ENCODE measurements around the gene CTDSP2. TPM values are rescaled to one million over a fixed set of nuclear protein-coding genes. Genes with fewer than 3 reads are reported as not detected.

The CTDSP2 gene, protein sequence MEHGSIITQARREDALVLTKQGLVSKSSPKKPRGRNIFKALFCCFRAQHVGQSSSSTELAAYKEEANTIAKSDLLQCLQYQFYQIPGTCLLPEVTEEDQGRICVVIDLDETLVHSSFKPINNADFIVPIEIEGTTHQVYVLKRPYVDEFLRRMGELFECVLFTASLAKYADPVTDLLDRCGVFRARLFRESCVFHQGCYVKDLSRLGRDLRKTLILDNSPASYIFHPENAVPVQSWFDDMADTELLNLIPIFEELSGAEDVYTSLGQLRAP
- total RNA-seq (100 to 1,000 TPM; 258 to 262 TPM), polyA plus RNA-seq (10 to 100 TPM; 51.4 to 81.2 (median 71.5) TPM), total RNA-seq (61.4 to 360 (median 149) reads per million in 6 experiments)

DNA sequence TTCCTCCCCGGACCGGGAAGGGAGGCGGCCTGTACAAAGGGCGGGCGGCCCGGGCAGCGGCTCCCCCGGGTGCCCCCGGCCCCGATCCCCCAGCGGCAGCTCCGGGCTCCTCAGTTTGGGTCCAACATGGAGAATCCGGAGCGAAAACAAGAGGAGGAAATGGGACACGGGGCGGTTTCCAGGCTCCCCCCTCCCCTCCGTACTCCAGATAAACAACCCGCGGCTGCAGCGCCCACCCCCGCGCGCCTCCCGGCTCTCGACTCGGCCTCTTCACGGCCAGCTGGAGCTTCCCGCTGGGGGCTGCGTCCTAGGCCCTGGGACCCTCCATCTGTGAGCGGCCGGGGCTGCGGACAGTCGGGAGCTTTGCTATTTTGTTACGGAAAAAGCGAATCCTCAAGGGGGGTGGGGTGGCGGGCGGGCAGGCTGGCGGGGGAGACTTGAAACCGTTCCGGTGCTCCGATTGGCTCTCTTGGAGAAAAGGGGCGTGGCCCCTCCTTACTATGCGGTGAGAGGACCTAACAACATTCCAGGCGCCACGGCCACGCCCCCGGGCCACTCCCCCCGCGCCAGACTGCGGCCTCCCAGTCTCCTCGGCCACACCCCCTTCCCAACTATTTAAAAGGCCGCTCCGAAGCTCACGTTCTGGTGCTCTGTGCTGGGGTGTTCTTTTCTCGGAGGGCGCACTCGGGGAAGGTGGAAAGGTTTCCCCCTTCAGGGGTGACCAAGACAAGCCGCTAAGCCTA is at the start of gene CTDSP2:
CTDSP2 (minus strand) TSS at position 153 of the 743 bp plus-strand sequence. CDS start 294 bp downstream, outside the sequence.
- peak; percentile 39 to 41 for ATAC-seq

DNA sequence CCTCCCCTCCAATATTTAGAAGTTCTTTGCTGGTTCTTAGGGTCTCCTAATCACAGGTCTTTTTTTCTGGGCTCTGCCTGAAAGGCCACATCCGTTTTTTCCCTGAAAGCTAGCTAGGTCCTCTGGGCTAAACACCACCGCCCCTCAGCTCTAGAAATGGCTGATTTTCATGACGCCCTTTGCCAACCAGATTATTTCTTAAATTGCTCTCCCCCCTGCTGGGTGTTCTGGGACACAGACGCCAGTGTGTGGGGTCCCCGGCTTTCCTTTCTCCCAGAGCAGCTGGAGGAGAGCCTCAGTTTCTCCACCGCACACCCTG is 49.5 kb upstream of the CTDSP2 start:
- Mint-ChIP-seq H3K4me1 (peaks cover 32 to 56% (median 53%) of the 10 kb centered on the region in 4 donors), H3K4me3 (peak overlapping the region; percentile 65 to 84 (median 78)), H3K36me3 (no peaks in the 10 kb centered on the region), H3K9me3 (no peaks in the 10 kb centered on the region), H3K27ac (peak overlapping the region in 8 of 10 donors; percentile 72 to 90 (median 77)), H3K27me3 (peaks cover 0 to 6% (median 0%) of the 10 kb centered on the region in 5 donors)
- DNase-seq (peak in 2 of 10 donors; percentile 20 to 24), ATAC-seq (no peak)
- POLR2A ChIA-PET: interaction anchor here (0.9 to 3.6 kb wide), 5 partner anchors 31 to 131 kb away, joined by 3 to 28 read pairs (median 6); partner anchors contain the start of genes AVIL and CTDSP2

More for the DNA sequence above, at the start of gene CTDSP2:
- Mint-ChIP-seq H3K9me3 (no peaks in the 10 kb centered on the region), H3K4me3 (peak within 1 kb of the TSS; percentile 82 to 96 (median 86)), H3K36me3 (peaks cover 0 to 5% (median 0%) of the 10 kb centered on the region in 3 donors), H3K27ac (peak within 1 kb of the TSS; percentile 89 to 99 (median 90)), H3K4me1 (peaks cover 30 to 52% (median 45%) of the 10 kb centered on the region in 4 donors), H3K27me3 (peaks cover 0 to 5% (median 0%) of the 10 kb centered on the region in 5 donors)
- DNase-seq: peak; percentile 71 to 95 (median 81)
- POLR2A ChIA-PET: interaction anchor here (0.7 to 7.2 kb wide), 19 partner anchors 10 to 326 kb away, joined by 3 to 84 read pairs (median 5); partner anchors contain the start of genes ATP23, AVIL, CDK4 and DDIT3

DNA sequence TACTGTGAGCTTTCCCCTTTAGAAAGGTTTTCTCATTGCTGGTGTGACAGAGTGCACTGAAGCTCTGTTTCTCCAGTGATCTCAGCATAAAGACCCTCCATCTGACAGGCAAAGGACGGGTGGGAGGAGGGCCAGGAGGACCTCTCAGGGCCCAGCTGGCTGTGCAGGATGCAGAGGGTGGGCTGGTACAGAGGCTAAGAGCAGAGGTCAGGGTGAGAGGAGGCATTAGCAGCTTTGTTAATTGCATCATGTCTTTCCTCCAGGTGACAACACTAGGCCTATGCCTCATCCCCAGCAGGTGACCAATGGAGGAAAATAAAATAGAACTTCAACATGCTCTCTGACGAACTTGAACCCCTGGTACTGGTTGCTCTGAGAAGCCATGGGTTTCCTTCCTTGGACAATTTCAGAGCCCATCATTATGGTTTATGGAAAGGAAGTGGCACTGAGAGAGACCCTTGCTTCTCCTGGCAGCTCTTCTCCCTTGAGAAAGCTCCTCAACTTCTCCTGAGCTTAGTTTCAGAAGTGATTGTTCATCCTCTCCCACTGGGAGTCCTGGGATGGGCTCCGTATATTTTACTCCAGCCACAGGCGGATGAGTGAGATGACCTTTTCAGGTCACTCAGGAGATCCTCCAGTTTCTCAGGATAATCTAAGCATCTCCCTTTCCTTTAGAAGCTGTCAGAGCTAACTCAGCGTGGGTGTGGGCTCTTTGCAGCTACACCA is 49.0 kb upstream of the CTDSP2 start:
- H3K9me3 Mint-ChIP-seq: no peaks in the 10 kb centered on the region
- peaks cover 0 to 6% (median 0%) of the 10 kb centered on the region in 5 donors for H3K27me3 Mint-ChIP-seq
- DNase-seq: no peak
- no peak for ATAC-seq
- POLR2A ChIA-PET: interaction anchor here (1.3 to 3.6 kb wide), 5 partner anchors 30 to 114 kb away, joined by 5 to 28 read pairs (median 6); partner anchors contain the start of genes AVIL and CTDSP2
- peak overlapping the region; percentile 65 to 84 (median 78) for H3K4me3 Mint-ChIP-seq
- H3K4me1 Mint-ChIP-seq: peaks cover 32 to 56% (median 53%) of the 10 kb centered on the region in 4 donors
- H3K36me3 Mint-ChIP-seq: no peaks in the 10 kb centered on the region
- peak overlapping the region in 8 of 10 donors; percentile 32 to 90 (median 76) for H3K27ac Mint-ChIP-seq

DNA sequence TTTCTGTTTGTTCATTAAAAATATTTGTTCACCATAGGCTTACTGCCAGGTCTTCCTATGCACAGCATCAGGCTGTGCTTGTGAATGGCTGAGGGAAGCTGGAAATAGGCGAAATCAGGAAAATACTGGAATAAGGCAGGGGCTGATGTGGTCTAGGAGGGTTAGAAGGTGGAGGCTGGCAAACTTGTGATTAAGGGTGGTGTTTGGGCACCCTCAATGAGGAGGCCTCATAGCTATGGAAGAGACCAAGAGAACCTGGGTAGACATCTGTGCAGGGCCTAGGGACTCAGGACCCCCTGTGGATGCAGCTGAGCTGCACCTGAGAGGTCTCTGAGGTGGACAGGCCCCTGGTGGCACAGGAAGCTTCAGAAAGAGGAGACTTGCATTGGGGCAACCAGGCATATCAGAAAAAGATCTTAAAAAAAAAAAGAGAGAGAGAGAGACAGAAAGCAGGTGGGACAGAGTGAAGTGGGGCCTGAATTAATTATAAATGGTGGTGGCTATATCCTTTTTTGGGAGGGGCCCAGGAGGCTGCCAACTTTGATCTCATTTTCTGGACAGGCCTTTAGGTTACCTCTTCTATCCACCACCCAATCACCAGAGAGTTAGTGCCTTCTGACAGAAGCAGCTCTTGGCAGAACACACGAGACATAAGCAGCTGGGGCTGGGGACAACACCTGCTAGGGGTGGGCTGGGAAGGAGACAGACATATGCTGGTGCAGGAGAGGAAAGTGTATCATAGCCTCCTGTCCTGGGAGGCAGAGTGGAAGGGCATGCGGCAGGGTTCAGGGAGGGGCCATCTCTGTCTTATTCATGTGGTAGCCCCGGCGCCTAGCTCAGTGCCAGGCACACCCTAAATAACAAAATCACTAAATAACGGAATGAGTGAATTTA is 48.1 kb upstream of the CTDSP2 start:
- ATAC-seq (no peak), DNase-seq (no peak)
- peaks cover 32 to 54% (median 52%) of the 10 kb centered on the region in 4 donors for H3K4me1 Mint-ChIP-seq
- peak overlapping the region in 7 of 10 donors; percentile 2 to 88 (median 79) for H3K27ac Mint-ChIP-seq
- H3K36me3 Mint-ChIP-seq: no peaks in the 10 kb centered on the region
- H3K4me3 Mint-ChIP-seq: peak overlapping the region in 8 of 10 donors; percentile 10 to 84 (median 47)
- H3K27me3 Mint-ChIP-seq: peaks cover 0 to 6% (median 0%) of the 10 kb centered on the region in 5 donors
- H3K9me3 Mint-ChIP-seq: no peaks in the 10 kb centered on the region
- POLR2A ChIA-PET: interaction anchor here (1.3 to 3.6 kb wide), 4 partner anchors 29 to 113 kb away, joined by 5 to 28 read pairs (median 6); partner anchors contain the start of gene CTDSP2

DNA sequence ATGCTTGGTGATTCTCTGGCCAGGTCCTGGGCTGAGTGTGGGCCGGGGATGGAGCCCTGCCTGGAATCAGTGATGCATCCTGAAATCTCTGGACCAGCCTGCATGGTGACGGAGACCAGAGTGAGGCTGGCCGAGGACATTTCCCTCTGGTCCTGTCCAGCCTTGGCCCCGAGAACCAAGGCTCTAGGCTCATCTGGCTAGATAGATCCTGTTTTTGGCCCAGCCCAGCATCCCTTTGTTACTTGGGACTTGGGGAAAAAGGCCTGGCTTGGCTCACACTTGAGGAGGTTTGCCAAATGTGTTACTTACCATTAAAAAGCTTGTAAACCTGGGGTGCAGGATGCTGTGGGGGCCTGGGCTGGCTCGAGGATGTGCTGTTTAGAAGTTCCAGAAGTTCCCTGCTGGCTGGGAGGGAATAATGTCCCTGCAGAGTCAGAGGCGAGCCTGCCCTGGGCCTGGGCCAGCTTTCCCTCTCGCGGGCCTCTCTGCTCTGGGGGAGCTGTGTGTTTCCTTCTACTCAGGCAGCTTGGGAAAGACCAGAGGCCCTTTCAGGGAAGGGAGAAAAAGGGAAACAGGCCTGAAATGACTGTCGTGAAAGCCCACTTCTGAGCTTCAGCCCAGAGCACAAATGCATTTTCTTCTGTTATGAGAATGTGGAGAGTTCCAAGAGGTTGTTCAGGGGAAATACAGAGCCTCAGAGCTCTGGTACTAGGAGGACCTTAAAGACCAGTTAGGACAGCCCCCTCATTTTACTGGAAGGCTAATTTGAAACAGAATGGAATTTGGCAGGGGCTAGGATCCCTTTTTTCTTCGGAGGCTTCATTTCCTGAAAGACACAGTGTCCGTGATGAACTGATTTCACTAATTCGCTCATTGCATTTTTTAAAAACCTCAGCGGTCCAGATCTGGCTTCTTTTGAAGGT is 47.2 kb upstream of the CTDSP2 start:
- H3K36me3 Mint-ChIP-seq: no peaks in the 10 kb centered on the region
- peaks cover 29 to 46% (median 43%) of the 10 kb centered on the region in 4 donors for H3K4me1 Mint-ChIP-seq
- H3K4me3 Mint-ChIP-seq: no peak overlapping the region
- POLR2A ChIA-PET: no interaction called here
- no peaks in the 10 kb centered on the region for H3K9me3 Mint-ChIP-seq
- H3K27me3 Mint-ChIP-seq: peaks cover 0 to 8% (median 0%) of the 10 kb centered on the region in 5 donors
- DNase-seq: no peak
- no peak for ATAC-seq
- peak overlapping the region in 5 of 10 donors; percentile 26 to 79 (median 61) for H3K27ac Mint-ChIP-seq

DNA sequence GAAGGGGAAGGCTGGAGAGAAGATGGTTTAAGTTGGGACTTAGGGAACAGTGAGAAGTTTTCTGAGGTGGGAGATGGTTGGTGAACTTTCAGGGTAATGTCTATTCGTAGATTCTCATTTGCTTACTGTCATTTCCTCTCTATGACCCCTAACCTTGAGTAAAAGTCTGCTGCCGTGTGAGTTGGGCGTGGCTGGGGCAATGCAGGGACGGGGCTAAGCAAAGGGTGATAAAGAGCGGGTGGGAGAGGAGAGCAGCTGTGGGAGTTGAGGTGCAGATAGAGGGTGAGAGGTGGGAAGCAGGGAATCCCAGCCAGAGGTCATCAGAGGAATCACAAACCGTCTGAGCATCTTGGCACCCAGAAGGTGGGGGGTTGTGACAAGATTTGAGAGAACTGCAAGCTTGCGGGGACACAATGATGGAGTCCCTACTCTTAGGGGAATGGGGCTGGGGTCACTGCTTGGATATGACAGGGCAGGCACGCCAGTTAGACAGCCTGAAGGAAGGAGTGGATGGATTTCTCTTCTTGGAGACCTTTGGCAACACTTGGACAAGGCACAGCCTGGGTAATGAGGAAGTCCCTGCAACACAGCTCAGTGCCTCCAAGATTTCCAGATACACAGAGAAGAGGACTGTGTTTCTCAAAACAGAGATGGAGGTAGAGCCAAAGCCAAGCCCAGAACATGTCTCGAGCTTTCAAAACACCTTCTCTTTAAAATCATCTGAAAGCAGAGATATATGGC is 45.9 kb upstream of the CTDSP2 start:
- peak overlapping the region in 2 of 10 donors; percentile 10 to 54 for H3K27ac Mint-ChIP-seq
- POLR2A ChIA-PET: no interaction called here
- H3K36me3 Mint-ChIP-seq: no peaks in the 10 kb centered on the region
- ATAC-seq: no peak
- H3K9me3 Mint-ChIP-seq: no peaks in the 10 kb centered on the region
- peaks cover 22 to 37% (median 34%) of the 10 kb centered on the region in 4 donors for H3K4me1 Mint-ChIP-seq
- no peak for DNase-seq
- peaks cover 0 to 8% (median 0%) of the 10 kb centered on the region in 5 donors for H3K27me3 Mint-ChIP-seq
- no peak overlapping the region for H3K4me3 Mint-ChIP-seq

DNA sequence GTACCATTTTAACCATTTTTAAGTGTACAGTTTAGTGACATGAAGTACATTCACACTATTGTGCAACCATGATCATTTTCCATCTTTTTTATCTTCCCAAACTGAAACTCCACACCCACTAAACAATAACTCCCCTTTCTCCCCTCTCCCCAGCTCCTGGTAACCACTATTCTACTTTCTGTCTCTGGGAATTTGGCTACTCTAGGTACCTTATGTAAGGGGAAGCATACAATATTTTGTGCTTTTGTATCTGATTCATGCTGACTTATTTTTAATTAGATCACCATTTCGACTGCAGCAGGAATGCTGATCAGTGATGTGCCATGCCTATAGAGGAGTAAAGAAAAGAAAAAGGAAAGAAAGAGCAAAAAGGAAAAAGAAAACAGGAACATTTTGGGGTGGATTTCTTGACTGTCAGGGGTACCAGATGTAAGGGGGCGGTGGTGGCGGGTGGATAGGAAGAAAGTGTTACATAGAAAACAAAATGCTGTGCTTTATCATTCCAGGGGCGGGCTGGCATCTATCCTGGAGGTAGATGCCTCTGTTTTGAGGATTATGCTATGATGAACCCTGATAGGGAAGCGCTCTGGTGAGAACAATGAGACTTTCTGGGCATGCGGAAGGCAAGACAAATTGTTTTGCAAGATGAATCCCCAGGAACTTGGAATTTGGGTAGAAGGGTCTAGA is 45.2 kb upstream of the CTDSP2 start:
- peaks cover 16 to 30% (median 26%) of the 10 kb centered on the region in 4 donors for H3K4me1 Mint-ChIP-seq
- POLR2A ChIA-PET: no interaction called here
- H3K9me3 Mint-ChIP-seq: no peaks in the 10 kb centered on the region
- no peak overlapping the region for H3K4me3 Mint-ChIP-seq
- ATAC-seq (no peak), DNase-seq (no peak)
- H3K36me3 Mint-ChIP-seq: no peaks in the 10 kb centered on the region
- peaks cover 0 to 8% (median 0%) of the 10 kb centered on the region in 5 donors for H3K27me3 Mint-ChIP-seq
- H3K27ac Mint-ChIP-seq: peak overlapping the region in 1 of 10 donors; percentile 10

DNA sequence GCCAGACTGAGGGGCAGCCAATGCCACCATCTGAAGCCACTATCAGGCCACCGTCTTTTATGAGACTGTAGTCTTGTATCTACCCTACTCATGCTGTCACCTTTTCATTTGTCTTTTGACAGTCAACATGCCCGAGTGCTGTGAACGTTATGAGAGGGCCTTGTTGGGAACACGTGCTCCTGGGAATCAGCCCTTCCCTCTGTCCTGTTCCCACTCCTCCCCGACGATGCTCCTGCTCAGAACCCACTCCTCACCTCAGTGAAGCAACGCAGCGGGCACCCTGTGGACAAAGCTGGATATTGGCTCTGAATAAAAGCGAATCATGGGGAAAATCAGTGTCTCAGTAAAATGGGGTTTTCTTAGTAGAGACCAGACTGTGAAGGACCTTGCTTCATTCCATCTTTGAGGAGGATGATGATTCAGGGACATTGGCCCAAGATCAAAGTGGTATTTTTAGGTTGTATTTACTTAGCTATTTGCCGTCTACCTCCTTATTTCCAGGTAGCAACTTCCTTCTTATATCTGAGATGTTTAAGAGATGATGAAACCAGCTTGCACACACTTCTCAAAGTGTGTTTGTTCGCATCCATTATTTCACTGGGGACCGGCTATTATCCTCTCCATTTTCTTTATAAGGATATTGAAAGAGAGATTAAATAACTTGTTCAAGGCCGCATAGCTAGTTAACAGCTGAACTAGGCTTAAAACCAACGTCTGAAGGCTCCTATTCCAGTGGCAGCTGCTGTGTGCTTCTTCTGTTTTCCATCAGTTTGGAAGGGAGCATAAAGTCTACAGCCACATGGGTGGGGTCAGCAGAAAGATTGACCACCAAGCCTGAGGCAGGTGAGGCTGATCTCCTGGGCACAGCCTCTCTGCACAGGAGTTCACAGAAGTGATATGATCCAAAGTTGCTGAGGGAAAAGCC is 43.9 kb upstream of the CTDSP2 start:
- Mint-ChIP-seq H3K27ac (peak overlapping the region in 1 of 10 donors; percentile 8), H3K4me1 (peaks cover 13 to 21% (median 16%) of the 10 kb centered on the region in 4 donors), H3K9me3 (peaks cover 0 to 7% (median 0%) of the 10 kb centered on the region in 9 donors), H3K27me3 (peaks cover 0 to 8% (median 0%) of the 10 kb centered on the region in 5 donors), H3K36me3 (peaks cover 0 to 6% (median 0%) of the 10 kb centered on the region in 3 donors), H3K4me3 (no peak overlapping the region)
- DNase-seq (no peak), ATAC-seq (no peak)
- POLR2A ChIA-PET: no interaction called here

DNA sequence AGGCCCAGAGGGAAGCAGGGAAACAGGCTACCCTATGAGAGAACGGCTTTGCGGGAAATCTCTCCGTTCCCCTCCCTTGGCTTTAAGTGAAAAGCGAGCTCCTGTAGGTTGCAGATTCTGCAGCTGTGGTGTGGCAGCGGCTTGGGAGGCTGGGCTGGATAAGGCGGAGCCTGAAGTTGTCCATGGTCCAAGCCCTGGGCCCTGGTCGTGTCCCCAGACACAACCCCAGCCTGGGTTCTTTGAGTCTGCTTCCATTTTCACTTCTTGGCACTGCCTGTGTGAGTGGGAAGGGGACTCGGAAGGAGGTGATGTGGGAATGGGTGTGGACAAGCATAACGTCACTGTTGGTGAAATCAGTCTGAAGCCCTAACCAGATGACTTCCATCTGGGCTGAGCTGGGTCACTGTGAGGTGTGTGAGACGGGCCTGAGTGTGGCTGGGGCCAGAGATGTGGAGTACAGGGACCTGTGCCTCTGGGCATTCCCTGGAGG is 43.0 kb upstream of the CTDSP2 start:
- ATAC-seq (no peak), DNase-seq (no peak)
- H3K27ac Mint-ChIP-seq: peak overlapping the region in 1 of 10 donors; percentile 51
- H3K36me3 Mint-ChIP-seq: peaks cover 0 to 6% (median 0%) of the 10 kb centered on the region in 3 donors
- H3K27me3 Mint-ChIP-seq: peaks cover 0 to 8% (median 0%) of the 10 kb centered on the region in 5 donors
- POLR2A ChIA-PET: interaction anchor here (0.9 kb wide), 1 partner anchor 53 kb away, joined by 3 read pairs; no protein-coding TSS in a partner anchor
- no peak overlapping the region for H3K4me3 Mint-ChIP-seq
- H3K9me3 Mint-ChIP-seq: peaks cover 0 to 11% (median 0%) of the 10 kb centered on the region in 9 donors
- H3K4me1 Mint-ChIP-seq: peaks cover 6 to 12% (median 8%) of the 10 kb centered on the region in 4 donors

All from naive thymus-derived CD8-positive, alpha-beta T cell (primary cell).